CD14-positive monocyte (primary cell): ENCODE data around the gene PIGH. TPM values are rescaled to one million over a fixed set of nuclear protein-coding genes. Genes with fewer than 3 reads are reported as not detected.

ENCODE experiments used
- DNase-seq, 3 donors: peaks; one replicate each; pipeline ENCODE4 v3.0.0-alpha.2; 2011 to 2022
- H2AFZ ChIP-seq: 2 replicates; pipeline ENCODE4 v1.6.0; 2012; ENCODE audit warnings: mild to moderate bottlenecking, low read depth, low read length, inconsistent platforms; ENCODE audit not compliant: insufficient read depth, poor library complexity, severe bottlenecking
- H3K27ac ChIP-seq, 2 donors: 1 replicate in 1 of 2; 2 replicates in 1 of 2; pipeline ENCODE4 v1.5.1; 2012 to 2013; ENCODE audit warnings: low read length in 2 of 2, control low read depth in 1 of 2, inconsistent platforms in 1 of 2, low read depth in 1 of 2, mild to moderate bottlenecking in 1 of 2
- H3K27me3 ChIP-seq, 2 donors: one replicate each; pipeline versions ENCODE4 v1.6.0 to v1.6.1; 2011 to 2013; ENCODE audit warnings: low read length in 2 of 2; ENCODE audit not compliant: control insufficient read depth in 2 of 2, insufficient read depth in 2 of 2
- H3K36me3 ChIP-seq, 2 donors: replicated peaks in 1 of 2; 1 replicate in 1 of 2; 2 replicates in 1 of 2; pipeline versions ENCODE4 v1.5.1 to v1.6.1; 2012 to 2013; ENCODE audit warnings: low read length in 2 of 2, control low read depth in 1 of 2, inconsistent platforms in 1 of 2, mild to moderate bottlenecking in 1 of 2; ENCODE audit not compliant: insufficient read depth in 2 of 2, control insufficient read depth in 1 of 2
- H3K4me1 ChIP-seq, 2 donors: 1 replicate in 1 of 2; 2 replicates in 1 of 2; pipeline versions ENCODE4 v1.5.1 to v1.6.1; 2012 to 2013; ENCODE audit warnings: low read length in 2 of 2, control low read depth in 1 of 2, inconsistent platforms in 1 of 2, mild to moderate bottlenecking in 1 of 2, moderate library complexity in 1 of 2; ENCODE audit not compliant: insufficient read depth in 2 of 2, control insufficient read depth in 1 of 2
- H3K4me2 ChIP-seq: replicated peaks from 2 replicates; pipeline ENCODE3; 2012; ENCODE audit warnings: low read length, moderate library complexity, mild to moderate bottlenecking; ENCODE audit not compliant: poor library complexity, severe bottlenecking; ENCODE audit errors: extremely low read depth
- H3K4me3 ChIP-seq, 3 experiments: fragments of 200-600 bp in 1 of 3; sonication (generic) in 1 of 3; replicated peaks in 1 of 3; 1 replicate in 2 of 3; 2 replicates in 1 of 3; pipeline ENCODE4 v1.5.1; 2011 to 2013; ENCODE audit warnings: low read length in 3 of 3, mild to moderate bottlenecking in 3 of 3, control low read depth in 2 of 3, low read depth in 2 of 3, inconsistent platforms in 1 of 3, moderate library complexity in 1 of 3
- H3K79me2 ChIP-seq: 2 replicates; pipeline ENCODE4 v1.6.0; 2012; ENCODE audit warnings: mild to moderate bottlenecking, control low read depth, inconsistent platforms, low read length, moderate library complexity; ENCODE audit not compliant: insufficient read depth
- H3K9ac ChIP-seq: 2 replicates; pipeline ENCODE4 v1.6.0; 2017; ENCODE audit warnings: low read length, mild to moderate bottlenecking; ENCODE audit not compliant: insufficient read depth, poor library complexity, severe bottlenecking
- H3K9me3 ChIP-seq, 2 donors: replicated peaks in 1 of 2; 1 replicate in 1 of 2; 2 replicates in 1 of 2; pipeline versions ENCODE4 v1.5.1 to v1.6.1; 2012 to 2013; ENCODE audit warnings: low read length in 2 of 2, control low read depth in 1 of 2; ENCODE audit not compliant: control insufficient read depth in 1 of 2, insufficient read depth in 1 of 2
- H4K20me1 ChIP-seq: 2 replicates; pipeline ENCODE4 v1.6.0; 2012; ENCODE audit warnings: mild to moderate bottlenecking, low read length, control low read depth, moderate library complexity; ENCODE audit not compliant: insufficient read depth
- H3K27ac Mint-ChIP-seq, 7 donors: one replicate each; pipeline ENCODE4 v1.8.0; 2020; ENCODE audit warnings: mild to moderate bottlenecking in 7 of 7, mixed read lengths in 7 of 7, moderate library complexity in 6 of 7, inconsistent platforms in 2 of 7
- H3K27me3 Mint-ChIP-seq, 3 donors: one replicate each; pipeline ENCODE4 v1.8.0; 2021 to 2022; ENCODE audit warnings: low read depth in 3 of 3, mild to moderate bottlenecking in 3 of 3, mixed read lengths in 3 of 3, moderate library complexity in 3 of 3, inconsistent platforms in 1 of 3
- H3K36me3 Mint-ChIP-seq, 2 donors: one replicate each; pipeline ENCODE4 v1.8.0; 2020; ENCODE audit warnings: mixed read lengths in 2 of 2, inconsistent platforms in 1 of 2, mild to moderate bottlenecking in 1 of 2
- H3K4me1 Mint-ChIP-seq: one replicate; pipeline ENCODE4 v1.8.0; 2020; ENCODE audit warnings: mild to moderate bottlenecking, mixed read lengths
- H3K4me3 Mint-ChIP-seq, 2 donors: one replicate each; pipeline ENCODE4 v1.8.0; 2020; ENCODE audit warnings: mild to moderate bottlenecking in 2 of 2, mixed read lengths in 2 of 2, moderate library complexity in 1 of 2
- H3K9me3 Mint-ChIP-seq, 7 donors: one replicate each; pipeline ENCODE4 v1.8.0; 2020 to 2022; ENCODE audit warnings: mixed read lengths in 7 of 7, mild to moderate bottlenecking in 6 of 7, moderate library complexity in 6 of 7, inconsistent platforms in 2 of 7
- CTCF ChIP-seq: fragments of 200-600 bp; IDR thresholded peaks from one replicate; pipeline ENCODE4 v1.8.0; 2022; ENCODE audit warnings: antibody characterized with exemption, mild to moderate bottlenecking
- WGBS: methylation state at CpG from one replicate; pipeline ENCODE4 v1.1.5; 2013; ENCODE audit warnings: missing lambda C conversion rate; ENCODE audit not compliant: insufficient coverage; 5-methylcytosine and 5-hydroxymethylcytosine counted together
- intact Hi-C, 2 donors: fragments of 100-400 bp; cut with micrococcal nuclease; formaldehyde crosslinking; loops; one replicate each; pipeline versions ENCODE4 v1.15.0 to v1.15.1; 2023
- polyA plus RNA-seq, 3 donors: library from polyadenylated mRNA; depleted of rRNA in 1 of 3; unstranded in 2 of 3; stranded (reverse) in 1 of 3; fragments of 300-500 nt in 2 of 3; fragments of >200 nt in 1 of 3; fragmentation: Illumina TruSeq in 2 of 3; gene quantifications; 1 replicate in 2 of 3; 2 replicates in 1 of 3; pipeline ENCODE4 v1.2.3, GENCODE V29; 2012 to 2021

Gene PIGH
- polyA plus RNA-seq, 3 donors: 14.6 to 35.5 (median 18.0) TPM

- Histone ChIP-seq H3K36me3 (peaks cover 50 to 57% of the 10 kb centered on the region in 2 donors), H3K4me2 (no peak overlapping the region), H3K4me3 (no peak overlapping the region), H3K4me1 (no peaks in the 10 kb centered on the region), H4K20me1 (no peaks in the 10 kb centered on the region), H3K9ac (no peak overlapping the region), H3K9me3 (no peaks in the 10 kb centered on the region), H3K27me3 (no peaks in the 10 kb centered on the region), H3K79me2 (no peaks in the 10 kb centered on the region), H3K27ac (no peak overlapping the region), H2AFZ (no peak overlapping the region)
- H3K4me1 Mint-ChIP-seq: no peaks in the 10 kb centered on the region
- TF ChIP-seq CTCF: no peak
- H3K27ac Mint-ChIP-seq: peak overlapping the region in 1 of 7 donors; percentile 38
- H3K27me3 Mint-ChIP-seq: peaks cover 0 to 2% (median 0%) of the 10 kb centered on the region in 3 donors
- WGBS: 100% methylated on average over 4 of the region's 5 CpGs
- no peak overlapping the region for H3K4me3 Mint-ChIP-seq
- peaks cover 50 to 52% of the 10 kb centered on the region in 2 donors for H3K36me3 Mint-ChIP-seq
- intact Hi-C loops: no loop called here
- DNase-seq: no peak
- no peaks in the 10 kb centered on the region for H3K9me3 Mint-ChIP-seq
Observed at GRCh38 chr14:67645414-67645813, 45.3 kb upstream of the PIGH start.

- no peaks in the 10 kb centered on the region for H3K4me1 ChIP-seq
- no peak overlapping the region for H3K4me2 ChIP-seq
- no peaks in the 10 kb centered on the region for H3K27me3 ChIP-seq
- no peaks in the 10 kb centered on the region for H3K9me3 ChIP-seq
- no peak overlapping the region for H3K4me3 Mint-ChIP-seq
- peaks cover 40 to 47% of the 10 kb centered on the region in 2 donors for H3K36me3 ChIP-seq
- no peak overlapping the region for H3K9ac ChIP-seq
- H3K4me3 ChIP-seq: no peak overlapping the region
- H3K79me2 ChIP-seq: no peaks in the 10 kb centered on the region
- no peak overlapping the region for H2AFZ ChIP-seq
- no peaks in the 10 kb centered on the region for H3K9me3 Mint-ChIP-seq
- no peak for DNase-seq
- H3K36me3 Mint-ChIP-seq: peaks cover 41 to 42% of the 10 kb centered on the region in 2 donors
- TF ChIP-seq CTCF: no peak
- no peaks in the 10 kb centered on the region for H3K4me1 Mint-ChIP-seq
- WGBS: 94% methylated on average over 2 of the region's 2 CpGs
- H3K27ac Mint-ChIP-seq: no peak overlapping the region
- intact Hi-C loops: no loop called here
- H3K27me3 Mint-ChIP-seq: peaks cover 0 to 2% (median 0%) of the 10 kb centered on the region in 3 donors
- no peaks in the 10 kb centered on the region for H4K20me1 ChIP-seq
- no peak overlapping the region for H3K27ac ChIP-seq
Observed at GRCh38 chr14:67644428-67644827, 44.4 kb upstream of the PIGH start.
